ENCODE measurements around the gene CRYBA1. TPM values are rescaled to one million over a fixed set of nuclear protein-coding genes. Genes with fewer than 3 reads are reported as not detected.

The CRYBA1 gene
- total and polyA plus RNA-seq, 2 of the 8 experiments (the other 6 are each of a cell fraction or from before 2014, with no cell fraction given), result not detected

DNA sequence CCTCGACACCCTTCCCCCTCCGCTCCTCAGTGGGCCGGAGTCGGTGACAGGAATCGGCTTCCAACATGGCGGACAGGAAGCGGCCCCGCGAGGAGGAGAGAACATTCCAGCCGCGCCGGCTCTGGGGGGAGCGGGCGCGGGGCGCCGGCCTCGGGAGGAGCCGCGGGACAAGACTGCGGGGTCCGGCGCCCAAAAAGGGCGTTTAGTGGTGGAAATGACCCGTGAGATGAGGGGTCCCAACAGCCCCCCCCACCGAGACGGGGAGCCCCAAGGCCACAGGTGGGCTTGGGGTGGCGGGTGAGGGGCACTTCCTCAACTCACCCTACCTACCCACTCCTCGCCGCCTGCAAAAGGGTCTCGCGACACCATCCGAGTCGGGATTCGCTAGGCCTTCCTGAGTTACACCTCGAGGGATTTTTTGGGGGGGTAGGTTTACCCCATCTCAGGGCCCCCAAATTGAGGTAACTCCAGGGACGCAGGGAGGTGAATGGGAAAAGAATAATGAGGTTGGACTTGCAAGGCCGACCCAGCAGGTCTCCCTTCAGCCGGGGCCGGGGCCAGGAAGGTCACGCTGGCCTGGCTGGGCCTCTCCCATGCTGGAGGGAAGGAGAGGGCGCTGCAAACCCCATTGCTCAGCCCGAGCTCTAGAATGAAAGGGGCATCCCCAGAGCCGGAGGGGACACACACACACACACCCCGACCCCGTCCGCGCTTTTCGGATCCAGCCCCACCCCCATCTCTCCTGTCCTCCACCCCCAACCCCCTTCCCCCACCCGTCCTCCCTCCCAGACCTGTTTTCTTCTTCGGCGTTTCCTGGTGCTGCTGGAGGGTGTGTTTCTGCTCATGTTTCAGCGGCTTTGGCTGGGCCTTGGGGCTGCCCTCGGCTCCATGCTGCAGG, 46.6 kb downstream of the CRYBA1 start (continued):
- TF ChIP-seq, protein P1, sequence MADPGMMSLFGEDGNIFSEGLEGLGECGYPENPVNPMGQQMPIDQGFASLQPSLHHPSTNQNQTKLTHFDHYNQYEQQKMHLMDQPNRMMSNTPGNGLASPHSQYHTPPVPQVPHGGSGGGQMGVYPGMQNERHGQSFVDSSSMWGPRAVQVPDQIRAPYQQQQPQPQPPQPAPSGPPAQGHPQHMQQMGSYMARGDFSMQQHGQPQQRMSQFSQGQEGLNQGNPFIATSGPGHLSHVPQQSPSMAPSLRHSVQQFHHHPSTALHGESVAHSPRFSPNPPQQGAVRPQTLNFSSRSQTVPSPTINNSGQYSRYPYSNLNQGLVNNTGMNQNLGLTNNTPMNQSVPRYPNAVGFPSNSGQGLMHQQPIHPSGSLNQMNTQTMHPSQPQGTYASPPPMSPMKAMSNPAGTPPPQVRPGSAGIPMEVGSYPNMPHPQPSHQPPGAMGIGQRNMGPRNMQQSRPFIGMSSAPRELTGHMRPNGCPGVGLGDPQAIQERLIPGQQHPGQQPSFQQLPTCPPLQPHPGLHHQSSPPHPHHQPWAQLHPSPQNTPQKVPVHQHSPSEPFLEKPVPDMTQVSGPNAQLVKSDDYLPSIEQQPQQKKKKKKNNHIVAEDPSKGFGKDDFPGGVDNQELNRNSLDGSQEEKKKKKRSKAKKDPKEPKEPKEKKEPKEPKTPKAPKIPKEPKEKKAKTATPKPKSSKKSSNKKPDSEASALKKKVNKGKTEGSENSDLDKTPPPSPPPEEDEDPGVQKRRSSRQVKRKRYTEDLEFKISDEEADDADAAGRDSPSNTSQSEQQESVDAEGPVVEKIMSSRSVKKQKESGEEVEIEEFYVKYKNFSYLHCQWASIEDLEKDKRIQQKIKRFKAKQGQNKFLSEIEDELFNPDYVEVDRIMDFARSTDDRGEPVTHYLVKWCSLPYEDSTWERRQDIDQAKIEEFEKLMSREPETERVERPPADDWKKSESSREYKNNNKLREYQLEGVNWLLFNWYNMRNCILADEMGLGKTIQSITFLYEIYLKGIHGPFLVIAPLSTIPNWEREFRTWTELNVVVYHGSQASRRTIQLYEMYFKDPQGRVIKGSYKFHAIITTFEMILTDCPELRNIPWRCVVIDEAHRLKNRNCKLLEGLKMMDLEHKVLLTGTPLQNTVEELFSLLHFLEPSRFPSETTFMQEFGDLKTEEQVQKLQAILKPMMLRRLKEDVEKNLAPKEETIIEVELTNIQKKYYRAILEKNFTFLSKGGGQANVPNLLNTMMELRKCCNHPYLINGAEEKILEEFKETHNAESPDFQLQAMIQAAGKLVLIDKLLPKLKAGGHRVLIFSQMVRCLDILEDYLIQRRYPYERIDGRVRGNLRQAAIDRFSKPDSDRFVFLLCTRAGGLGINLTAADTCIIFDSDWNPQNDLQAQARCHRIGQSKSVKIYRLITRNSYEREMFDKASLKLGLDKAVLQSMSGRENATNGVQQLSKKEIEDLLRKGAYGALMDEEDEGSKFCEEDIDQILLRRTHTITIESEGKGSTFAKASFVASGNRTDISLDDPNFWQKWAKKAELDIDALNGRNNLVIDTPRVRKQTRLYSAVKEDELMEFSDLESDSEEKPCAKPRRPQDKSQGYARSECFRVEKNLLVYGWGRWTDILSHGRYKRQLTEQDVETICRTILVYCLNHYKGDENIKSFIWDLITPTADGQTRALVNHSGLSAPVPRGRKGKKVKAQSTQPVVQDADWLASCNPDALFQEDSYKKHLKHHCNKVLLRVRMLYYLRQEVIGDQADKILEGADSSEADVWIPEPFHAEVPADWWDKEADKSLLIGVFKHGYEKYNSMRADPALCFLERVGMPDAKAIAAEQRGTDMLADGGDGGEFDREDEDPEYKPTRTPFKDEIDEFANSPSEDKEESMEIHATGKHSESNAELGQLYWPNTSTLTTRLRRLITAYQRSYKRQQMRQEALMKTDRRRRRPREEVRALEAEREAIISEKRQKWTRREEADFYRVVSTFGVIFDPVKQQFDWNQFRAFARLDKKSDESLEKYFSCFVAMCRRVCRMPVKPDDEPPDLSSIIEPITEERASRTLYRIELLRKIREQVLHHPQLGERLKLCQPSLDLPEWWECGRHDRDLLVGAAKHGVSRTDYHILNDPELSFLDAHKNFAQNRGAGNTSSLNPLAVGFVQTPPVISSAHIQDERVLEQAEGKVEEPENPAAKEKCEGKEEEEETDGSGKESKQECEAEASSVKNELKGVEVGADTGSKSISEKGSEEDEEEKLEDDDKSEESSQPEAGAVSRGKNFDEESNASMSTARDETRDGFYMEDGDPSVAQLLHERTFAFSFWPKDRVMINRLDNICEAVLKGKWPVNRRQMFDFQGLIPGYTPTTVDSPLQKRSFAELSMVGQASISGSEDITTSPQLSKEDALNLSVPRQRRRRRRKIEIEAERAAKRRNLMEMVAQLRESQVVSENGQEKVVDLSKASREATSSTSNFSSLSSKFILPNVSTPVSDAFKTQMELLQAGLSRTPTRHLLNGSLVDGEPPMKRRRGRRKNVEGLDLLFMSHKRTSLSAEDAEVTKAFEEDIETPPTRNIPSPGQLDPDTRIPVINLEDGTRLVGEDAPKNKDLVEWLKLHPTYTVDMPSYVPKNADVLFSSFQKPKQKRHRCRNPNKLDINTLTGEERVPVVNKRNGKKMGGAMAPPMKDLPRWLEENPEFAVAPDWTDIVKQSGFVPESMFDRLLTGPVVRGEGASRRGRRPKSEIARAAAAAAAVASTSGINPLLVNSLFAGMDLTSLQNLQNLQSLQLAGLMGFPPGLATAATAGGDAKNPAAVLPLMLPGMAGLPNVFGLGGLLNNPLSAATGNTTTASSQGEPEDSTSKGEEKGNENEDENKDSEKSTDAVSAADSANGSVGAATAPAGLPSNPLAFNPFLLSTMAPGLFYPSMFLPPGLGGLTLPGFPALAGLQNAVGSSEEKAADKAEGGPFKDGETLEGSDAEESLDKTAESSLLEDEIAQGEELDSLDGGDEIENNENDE (IDR thresholded peaks at IDR 0.05; ENCODE audit: insufficient replicate concordance, low read length), result no peak
- TF ChIP-seq JUN (IDR thresholded peaks at IDR 0.05; ENCODE audit: low read depth, low read length), result no peak
- peak; percentile 78 for TF ChIP-seq CHD2 (IDR thresholded peaks at IDR 0.05; ENCODE audit: low read length)
- TF ChIP-seq SP1 (IDR thresholded peaks at IDR 0.05; ENCODE audit: low read depth, low read length), result no peak
- TF ChIP-seq CEBPB (IDR thresholded peaks at IDR 0.05; ENCODE audit: low read depth, low read length), result no peak
- peak; percentile 12 for TF ChIP-seq SAP30 (IDR thresholded peaks at IDR 0.05; ENCODE audit: insufficient read depth, insufficient replicate concordance, low read length)
- TF ChIP-seq GABPA (IDR thresholded peaks at IDR 0.05; ENCODE audit: borderline replicate concordance, insufficient read depth, low read length), result no peak
- TF ChIP-seq, protein P2, sequence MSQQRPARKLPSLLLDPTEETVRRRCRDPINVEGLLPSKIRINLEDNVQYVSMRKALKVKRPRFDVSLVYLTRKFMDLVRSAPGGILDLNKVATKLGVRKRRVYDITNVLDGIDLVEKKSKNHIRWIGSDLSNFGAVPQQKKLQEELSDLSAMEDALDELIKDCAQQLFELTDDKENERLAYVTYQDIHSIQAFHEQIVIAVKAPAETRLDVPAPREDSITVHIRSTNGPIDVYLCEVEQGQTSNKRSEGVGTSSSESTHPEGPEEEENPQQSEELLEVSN (IDR thresholded peaks at IDR 0.05), result no peak
- no peak for TF ChIP-seq CREB1 (IDR thresholded peaks at IDR 0.05)
